ENCODE results near the gene PPM1H.

Gene PPM1H

DNA sequence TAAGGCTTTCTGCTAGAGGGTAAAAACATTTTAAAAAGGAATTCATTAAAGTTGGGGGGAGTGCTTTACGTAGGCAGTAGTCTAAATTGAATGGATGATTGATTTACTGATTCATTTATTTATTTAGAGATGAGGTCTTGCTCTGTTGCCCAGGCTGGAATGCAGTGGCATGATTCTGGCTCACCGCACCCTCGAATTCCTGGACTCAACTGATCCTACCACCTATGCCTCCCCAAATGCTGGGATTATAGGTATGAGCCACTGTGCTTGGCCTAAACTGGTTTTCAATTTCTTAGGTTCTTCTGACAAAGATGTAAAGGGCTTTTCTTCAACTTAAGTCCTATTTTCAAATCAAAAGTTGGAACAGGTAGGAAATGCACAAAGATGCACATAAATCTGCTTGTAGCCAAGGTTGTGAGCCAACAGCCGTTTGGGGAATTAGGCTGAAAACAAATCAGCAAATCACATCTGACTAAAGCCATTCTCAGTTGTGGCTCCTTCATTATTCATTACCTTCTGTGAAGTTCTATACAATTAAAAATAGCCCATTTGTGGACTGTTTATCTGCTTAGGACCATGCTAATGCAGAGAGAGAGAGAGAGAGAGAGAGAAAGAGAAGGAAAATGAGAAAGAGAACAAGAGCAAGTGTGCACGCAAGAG, 218.0 kb downstream of the PPM1H start:
- peaks cover 6% of the 10 kb centered on the region for H3K36me3 Mint-ChIP-seq (ENCODE audit: low read depth)
- H3K4me3 Mint-ChIP-seq, result no peak overlapping the region
- H3K4me1 Mint-ChIP-seq, result peaks cover 90% of the 10 kb centered on the region
- no peak for DNase-seq
- H3K9me3 Mint-ChIP-seq, result no peaks in the 10 kb centered on the region
- peak overlapping the region; percentile 65 for H3K27ac Mint-ChIP-seq
- peaks cover 2% of the 10 kb centered on the region for H3K27me3 Mint-ChIP-seq (ENCODE audit: low read depth, poor library complexity)
- TF ChIP-seq CTCF (IDR thresholded peaks at IDR 0.05), result no peak

GRCh38 chr12:62716037-62716436, 218.9 kb downstream of the PPM1H start:
- peak overlapping the region; percentile 98 for H3K27ac Mint-ChIP-seq
- no peaks in the 10 kb centered on the region for H3K9me3 Mint-ChIP-seq
- TF ChIP-seq CTCF (IDR thresholded peaks at IDR 0.05), result no peak
- H3K27me3 Mint-ChIP-seq (ENCODE audit: low read depth, poor library complexity), result peaks cover 2% of the 10 kb centered on the region
- DNase-seq, result no peak
- peaks cover 91% of the 10 kb centered on the region for H3K4me1 Mint-ChIP-seq
- H3K4me3 Mint-ChIP-seq, result no peak overlapping the region
- peaks cover 6% of the 10 kb centered on the region for H3K36me3 Mint-ChIP-seq (ENCODE audit: low read depth)

- Mint-ChIP-seq H3K4me3 (peak overlapping the region; percentile 39), H3K36me3 (ENCODE audit: low read depth) (peaks cover 6% of the 10 kb centered on the region), H3K9me3 (no peaks in the 10 kb centered on the region), H3K4me1 (peaks cover 87% of the 10 kb centered on the region), H3K27ac (peak overlapping the region; percentile 98), H3K27me3 (ENCODE audit: low read depth, poor library complexity) (peaks cover 2% of the 10 kb centered on the region)
- TF ChIP-seq CTCF (IDR thresholded peaks at IDR 0.05), result no peak
- peak; percentile 25 for DNase-seq
Observed at GRCh38 chr12:62714774-62715721, 219.9 kb downstream of the PPM1H start.

- DNase-seq, result no peak
- H3K27ac Mint-ChIP-seq, result peak overlapping the region; percentile 98
- TF ChIP-seq CTCF (IDR thresholded peaks at IDR 0.05), result no peak
- no peaks in the 10 kb centered on the region for H3K9me3 Mint-ChIP-seq
- peaks cover 87% of the 10 kb centered on the region for H3K4me1 Mint-ChIP-seq
- peak overlapping the region; percentile 39 for H3K4me3 Mint-ChIP-seq
- H3K27me3 Mint-ChIP-seq (ENCODE audit: low read depth, poor library complexity), result peaks cover 2% of the 10 kb centered on the region
- peaks cover 3% of the 10 kb centered on the region for H3K36me3 Mint-ChIP-seq (ENCODE audit: low read depth)
Observed at GRCh38 chr12:62714181-62714773, 220.7 kb downstream of the PPM1H start.

GRCh38 chr12:62713723-62714122, 221.2 kb downstream of the PPM1H start:
- Mint-ChIP-seq H3K27me3 (ENCODE audit: low read depth, poor library complexity) (peaks cover 2% of the 10 kb centered on the region), H3K4me1 (peaks cover 90% of the 10 kb centered on the region), H3K36me3 (ENCODE audit: low read depth) (no peaks in the 10 kb centered on the region), H3K9me3 (no peaks in the 10 kb centered on the region), H3K4me3 (no peak overlapping the region), H3K27ac (peak overlapping the region; percentile 98)
- no peak for DNase-seq
- no peak for TF ChIP-seq CTCF (IDR thresholded peaks at IDR 0.05)
